Measurements from ENCODE around the gene RPLP1.

Gene RPLP1

GRCh38 chr15:69489073-69489571 lies 36.5 kb downstream of the RPLP1 start:
- Histone ChIP-seq H3K4me3 (ENCODE audit: low read depth, low read length) (no peak overlapping the region), H3K27ac (no peak overlapping the region), H3K27me3 (replicated peaks) (no peaks in the 10 kb centered on the region), H3K36me3 (replicated peaks) (no peaks in the 10 kb centered on the region)
- TF ChIP-seq CTCF (IDR thresholded peaks at IDR 0.05; ENCODE audit: low read depth, low read length, missing control alignments) = no peak
- in situ Hi-C loops (cut with HindIII; ENCODE audit: low pct_ligation_motif_present, low sequenced_read_pairs) = no loop called here
- no peak for DNase-seq

GRCh38 chr15:69490356-69491037 lies 37.9 kb downstream of the RPLP1 start:
- H3K27ac ChIP-seq = no peak overlapping the region
- no peak for TF ChIP-seq CTCF (IDR thresholded peaks at IDR 0.05; ENCODE audit: low read depth, low read length, missing control alignments)
- H3K36me3 ChIP-seq (replicated peaks) = no peaks in the 10 kb centered on the region
- H3K27me3 ChIP-seq (replicated peaks) = no peaks in the 10 kb centered on the region
- in situ Hi-C loops (cut with HindIII; ENCODE audit: low pct_ligation_motif_present, low sequenced_read_pairs) = no loop called here
- no peak for DNase-seq
- no peak overlapping the region for H3K4me3 ChIP-seq (ENCODE audit: low read depth, low read length)

- H3K27me3 ChIP-seq (replicated peaks) = no peaks in the 10 kb centered on the region
- H3K36me3 ChIP-seq (replicated peaks) = no peaks in the 10 kb centered on the region
- DNase-seq = no peak
- H3K27ac ChIP-seq = no peak overlapping the region
- no peak for TF ChIP-seq CTCF (IDR thresholded peaks at IDR 0.05; ENCODE audit: low read depth, low read length, missing control alignments)
- in situ Hi-C loops (cut with HindIII; ENCODE audit: low pct_ligation_motif_present, low sequenced_read_pairs) = no loop called here
- no peak overlapping the region for H3K4me3 ChIP-seq (ENCODE audit: low read depth, low read length)
These were observed 38.5 kb downstream of the RPLP1 start for GRCh38 chr15:69491038-69491505.

GRCh38 chr15:69493406-69493805 lies 40.8 kb downstream of the RPLP1 start:
- Histone ChIP-seq H3K36me3 (replicated peaks) (no peaks in the 10 kb centered on the region), H3K4me3 (ENCODE audit: low read depth, low read length) (no peak overlapping the region), H3K27me3 (replicated peaks) (no peaks in the 10 kb centered on the region), H3K27ac (no peak overlapping the region)
- TF ChIP-seq CTCF (IDR thresholded peaks at IDR 0.05; ENCODE audit: low read depth, low read length, missing control alignments) = no peak
- in situ Hi-C loops (cut with HindIII; ENCODE audit: low pct_ligation_motif_present, low sequenced_read_pairs) = no loop called here
- DNase-seq = no peak

- no peaks in the 10 kb centered on the region for H3K36me3 ChIP-seq (replicated peaks)
- no peak overlapping the region for H3K27ac ChIP-seq
- H3K27me3 ChIP-seq (replicated peaks) = peaks cover 2% of the 10 kb centered on the region
- DNase-seq = no peak
- in situ Hi-C loops (cut with HindIII; ENCODE audit: low pct_ligation_motif_present, low sequenced_read_pairs) = no loop called here
- no peak overlapping the region for H3K4me3 ChIP-seq (ENCODE audit: low read depth, low read length)
- no peak for TF ChIP-seq CTCF (IDR thresholded peaks at IDR 0.05; ENCODE audit: low read depth, low read length, missing control alignments)
These were observed 43.4 kb downstream of the RPLP1 start for GRCh38 chr15:69496001-69496400.

- TF ChIP-seq CTCF (IDR thresholded peaks at IDR 0.05; ENCODE audit: low read depth, low read length, missing control alignments) = no peak
- H3K4me3 ChIP-seq (ENCODE audit: low read depth, low read length) = no peak overlapping the region
- no peak overlapping the region for H3K27ac ChIP-seq
- no peak for DNase-seq
- peaks cover 2% of the 10 kb centered on the region for H3K27me3 ChIP-seq (replicated peaks)
- in situ Hi-C loops (cut with HindIII; ENCODE audit: low pct_ligation_motif_present, low sequenced_read_pairs) = no loop called here
- H3K36me3 ChIP-seq (replicated peaks) = no peaks in the 10 kb centered on the region
These were observed 44.5 kb downstream of the RPLP1 start for GRCh38 chr15:69497076-69497475.

Data from brain microvascular endothelial cell (primary cell).